LoVo (cell line): ENCODE results near the gene TMPRSS15.

Experiments
- DNase-seq: peaks from one replicate; pipeline ENCODE4 v3.0.0-alpha.2; 2016; ENCODE audit warnings: low spot score

TMPRSS15 gene

DNA sequence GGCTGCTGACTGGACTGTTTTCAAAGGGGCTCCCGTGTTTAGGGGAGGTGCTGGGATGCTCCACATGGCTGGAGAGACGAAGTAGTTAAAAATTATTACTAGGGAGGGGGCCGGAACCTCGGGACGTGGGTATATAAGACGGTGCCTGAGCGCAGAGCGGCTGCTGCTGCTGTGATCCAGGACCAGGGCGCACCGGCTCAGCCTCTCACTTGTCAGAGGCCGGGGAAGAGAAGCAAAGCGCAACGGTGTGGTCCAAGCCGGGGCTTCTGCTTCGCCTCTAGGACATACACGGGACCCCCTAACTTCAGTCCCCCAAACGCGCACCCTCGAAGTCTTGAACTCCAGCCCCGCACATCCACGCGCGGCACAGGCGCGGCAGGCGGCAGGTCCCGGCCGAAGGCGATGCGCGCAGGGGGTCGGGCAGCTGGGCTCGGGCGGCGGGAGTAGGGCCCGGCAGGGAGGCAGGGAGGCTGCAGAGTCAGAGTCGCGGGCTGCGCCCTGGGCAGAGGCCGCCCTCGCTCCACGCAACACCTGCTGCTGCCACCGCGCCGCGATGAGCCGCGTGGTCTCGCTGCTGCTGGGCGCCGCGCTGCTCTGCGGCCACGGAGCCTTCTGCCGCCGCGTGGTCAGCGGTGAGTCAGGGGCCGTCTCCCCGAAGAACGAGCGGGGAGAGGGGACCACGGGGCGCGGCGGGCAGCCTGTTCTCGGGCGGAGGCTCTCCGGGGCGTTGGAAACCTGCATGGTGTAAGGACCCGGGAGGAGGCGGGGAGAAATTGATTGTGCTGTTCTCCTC, 158.7 kb downstream of the TMPRSS15 start, which contains the start of gene CHODL:
CHODL (plus strand) TSS at position 163 of the 793 bp plus-strand sequence; CDS start at position 554, 391 bp downstream.
- no peak for DNase-seq

DNA sequence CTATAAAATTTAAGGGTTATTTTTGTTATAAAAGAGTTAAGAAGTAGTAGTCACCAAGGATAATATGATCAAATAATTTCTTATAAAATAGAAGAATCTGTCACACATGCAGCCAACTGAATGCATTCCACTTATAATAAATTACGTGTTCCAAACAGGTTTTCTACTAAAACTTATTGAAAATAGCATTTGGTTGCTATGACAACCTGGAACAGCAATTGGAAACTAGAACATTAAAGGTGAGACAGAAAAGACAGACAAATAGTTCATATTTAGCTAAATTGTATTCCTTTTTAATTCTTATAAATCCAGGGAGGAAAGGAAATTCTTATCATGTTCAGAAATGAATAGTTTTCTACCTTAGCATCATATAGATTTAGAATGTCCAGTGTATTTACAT, 168.0 kb downstream of the TMPRSS15 start:
- DNase-seq: no peak

DNA sequence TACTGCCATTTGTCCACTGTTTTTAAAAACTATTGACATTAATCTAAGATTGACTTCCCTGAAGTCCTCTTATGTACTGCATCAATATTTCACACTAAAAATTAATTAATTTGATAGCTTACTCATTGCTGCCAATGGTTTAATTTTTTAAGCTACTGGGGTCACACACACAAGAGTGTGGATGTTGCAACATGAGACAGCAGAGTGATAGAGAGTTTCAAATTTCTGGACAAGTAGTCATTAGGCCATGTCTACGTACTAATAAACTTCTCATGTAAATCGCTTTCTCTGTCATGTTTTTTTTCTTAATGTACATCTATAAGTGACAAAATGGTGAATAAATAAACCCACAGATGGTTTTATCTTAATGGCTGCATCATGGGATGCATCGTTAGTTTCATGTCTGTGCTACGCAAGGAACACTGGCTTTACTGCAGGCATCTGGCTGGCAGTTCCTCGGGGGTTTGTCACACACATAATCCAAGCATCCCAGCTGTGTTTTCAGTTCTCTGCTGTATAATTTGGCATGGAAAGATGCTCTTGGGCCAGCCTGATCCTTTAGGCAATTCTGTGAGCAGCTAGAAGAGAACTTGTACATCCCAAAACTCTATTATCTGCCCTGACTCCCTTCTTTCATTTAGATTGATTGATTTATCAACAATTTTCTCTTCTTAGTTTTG, 175.4 kb downstream of the TMPRSS15 start:
- DNase-seq: no peak

DNA sequence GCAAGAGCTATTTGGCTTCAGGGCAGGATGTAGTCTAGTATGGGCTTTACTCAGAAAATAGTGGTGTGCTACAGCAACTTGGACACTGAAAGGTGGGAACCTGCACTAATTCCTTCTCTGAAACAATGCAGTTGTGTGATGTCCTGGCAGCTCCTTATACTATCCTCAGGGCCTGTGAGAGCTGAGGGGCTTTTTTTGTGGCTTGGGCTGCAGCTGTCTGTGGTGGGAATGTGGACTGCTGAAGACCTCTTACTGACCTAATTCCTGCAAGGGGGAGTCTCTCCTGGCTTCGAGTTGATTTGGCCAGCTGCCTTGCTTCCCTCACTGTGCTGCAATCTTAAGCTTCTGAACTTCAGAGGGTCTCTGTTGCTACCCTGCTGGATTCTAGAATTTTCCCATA, 181.2 kb downstream of the TMPRSS15 start:
- no peak for DNase-seq

DNA sequence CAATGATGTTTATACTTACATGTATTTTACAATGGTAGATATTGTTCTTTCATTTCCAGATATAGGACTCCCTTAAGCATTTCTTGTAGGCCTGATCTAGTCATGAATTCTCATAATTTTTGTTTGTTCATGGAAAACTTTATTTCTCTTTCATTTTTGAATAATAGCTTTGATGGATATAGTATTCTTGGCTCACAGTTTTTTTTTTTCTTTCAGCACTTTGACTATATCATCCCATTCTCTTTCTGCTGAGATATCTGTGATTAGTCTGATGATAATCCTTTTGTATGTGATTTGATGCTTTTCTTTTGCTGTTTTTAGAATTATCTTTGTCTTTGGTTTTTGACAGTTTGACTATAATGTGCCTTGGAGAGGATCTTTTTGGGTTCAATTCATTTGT, 183.1 kb downstream of the TMPRSS15 start:
- no peak for DNase-seq
